HFFc6 (cell line): ENCODE results near the gene RGS3. TPM values are rescaled to one million over a fixed set of nuclear protein-coding genes. Genes with fewer than 3 reads are reported as not detected.

Experiments used
- DNase-seq: peaks from one replicate; pipeline ENCODE4 v3.0.0-alpha.2; 2018
- H3K27ac Mint-ChIP-seq: 2 replicates; pipeline ENCODE4 v1.8.0; 2020; ENCODE audit warnings: mild to moderate bottlenecking, mixed read lengths
- H3K27me3 Mint-ChIP-seq: 2 replicates; pipeline ENCODE4 v1.8.0; 2021; ENCODE audit warnings: mild to moderate bottlenecking, moderate library complexity, mixed read lengths; ENCODE audit not compliant: insufficient read depth
- H3K36me3 Mint-ChIP-seq: 2 replicates; pipeline ENCODE4 v1.8.0; 2021; ENCODE audit warnings: low read depth, mixed read lengths
- H3K4me1 Mint-ChIP-seq: 2 replicates; pipeline ENCODE4 v1.8.0; 2020; ENCODE audit warnings: low read depth, mixed read lengths
- H3K4me3 Mint-ChIP-seq: 2 replicates; pipeline ENCODE4 v1.8.0; 2020; ENCODE audit warnings: mild to moderate bottlenecking, moderate library complexity, mixed read lengths
- H3K9me3 Mint-ChIP-seq: 2 replicates; pipeline ENCODE4 v1.8.0; 2020; ENCODE audit warnings: mild to moderate bottlenecking, mixed read lengths
- CTCF ChIP-seq: fragments of 200-600 bp; sonication (generic); IDR thresholded peaks from 2 replicates; pipeline ENCODE4 v1.5.0; 2021; ENCODE audit warnings: antibody characterized with exemption, mild to moderate bottlenecking
- total RNA-seq, 6 experiments: library from RNA; stranded (reverse); fragmentation: NEBNext Ultra II Directional; extraction: Animal tissue kit (Norgen Biotek cat#: 25700); gene quantifications; 2 replicates in 1 of 6; 3 replicates in 5 of 6; pipeline ENCODE4 v1.2.3, GENCODE V29; 2021

RGS3 gene
- total RNA-seq, 6 experiments from 2014 or later: 49.7 to 57.0 (median 52.5) TPM

DNA sequence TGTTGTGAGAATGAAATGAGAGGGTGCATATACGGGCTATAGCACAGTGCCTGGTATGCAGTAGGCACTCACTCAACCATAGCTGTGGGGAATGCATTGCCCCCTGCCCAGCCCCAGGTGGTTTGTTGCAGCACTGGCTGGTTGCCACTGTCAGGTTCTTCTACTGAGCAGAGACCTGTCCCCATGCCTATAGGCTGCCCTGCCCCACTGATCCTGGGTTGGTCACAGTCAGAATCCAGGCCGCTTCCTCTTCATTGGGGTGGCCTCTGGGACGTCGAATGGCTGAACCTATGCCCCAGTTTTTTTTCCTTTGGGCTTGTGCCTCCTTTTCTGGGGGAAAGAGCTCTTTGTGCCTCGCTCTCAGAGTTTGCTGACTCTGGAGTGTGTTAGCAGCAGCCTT lies 74.6 kb downstream of the RGS3 start:
- peaks cover 14% of the 10 kb centered on the region for H3K27me3 Mint-ChIP-seq
- no peak for TF ChIP-seq CTCF
- no peak overlapping the region for H3K4me3 Mint-ChIP-seq
- no peak for DNase-seq
- H3K27ac Mint-ChIP-seq: no peak overlapping the region
- no peaks in the 10 kb centered on the region for H3K4me1 Mint-ChIP-seq
- H3K36me3 Mint-ChIP-seq: no peaks in the 10 kb centered on the region
- H3K9me3 Mint-ChIP-seq: no peaks in the 10 kb centered on the region

DNA sequence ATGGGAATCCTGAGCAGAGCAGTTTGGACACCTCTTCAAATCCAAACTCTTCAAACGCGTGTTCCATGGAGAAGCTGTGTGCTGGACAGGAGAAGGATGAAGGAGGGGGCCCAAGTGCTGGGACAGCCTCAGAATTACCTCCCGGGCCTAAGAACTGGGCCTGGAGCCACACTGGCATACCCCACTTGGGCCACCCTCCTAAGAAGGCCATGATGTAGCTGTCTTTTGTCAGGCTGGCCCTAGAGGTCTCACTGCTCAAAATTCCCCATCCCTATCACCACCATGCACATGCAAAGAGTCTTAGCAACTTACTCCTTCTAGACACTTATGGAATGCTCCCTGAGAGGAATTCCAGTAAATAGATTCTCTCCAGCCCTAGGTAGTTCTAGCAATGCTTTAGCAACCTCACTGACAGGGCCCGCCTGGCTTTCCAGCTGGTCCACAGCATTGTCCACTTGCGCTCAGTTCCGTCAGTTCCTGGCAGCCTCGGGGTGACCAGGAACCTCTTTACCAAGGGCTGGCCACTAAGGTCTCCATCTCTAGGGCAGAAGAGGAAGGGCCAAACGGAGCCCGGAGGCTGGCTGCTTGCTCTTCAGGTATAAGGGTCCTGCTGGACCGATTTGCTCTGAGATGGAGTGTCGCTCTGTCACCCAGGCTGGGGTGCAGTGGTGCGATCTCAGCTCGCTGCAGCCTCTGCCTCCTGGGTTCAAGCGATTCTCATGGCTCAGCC lies 75.3 kb downstream of the RGS3 start:
- Mint-ChIP-seq H3K4me1 (no peaks in the 10 kb centered on the region), H3K27me3 (peaks cover 17% of the 10 kb centered on the region), H3K36me3 (no peaks in the 10 kb centered on the region), H3K9me3 (no peaks in the 10 kb centered on the region), H3K27ac (no peak overlapping the region), H3K4me3 (no peak overlapping the region)
- TF ChIP-seq CTCF: no peak
- DNase-seq: no peak

DNA sequence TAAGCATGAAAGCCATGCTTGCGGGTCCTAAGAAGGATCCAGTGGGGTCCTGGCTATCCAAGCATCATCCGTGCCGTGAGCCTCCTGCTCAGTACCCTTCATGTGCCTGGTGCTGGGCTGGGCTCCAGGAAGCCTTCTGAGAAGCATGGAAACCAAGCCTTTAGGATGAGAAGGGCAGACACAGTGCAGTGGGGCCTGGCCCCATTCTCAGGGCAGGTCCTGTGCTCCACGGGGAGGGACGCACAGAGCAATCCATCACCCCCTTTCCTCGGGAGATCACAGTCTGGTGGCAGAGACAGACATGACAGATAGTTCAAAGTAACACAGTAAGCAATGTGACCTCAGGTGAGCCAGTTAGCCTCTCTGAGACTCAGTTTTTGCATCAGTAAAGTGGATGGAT lies 76.9 kb downstream of the RGS3 start:
- TF ChIP-seq CTCF: no peak
- H3K4me1 Mint-ChIP-seq: no peaks in the 10 kb centered on the region
- H3K4me3 Mint-ChIP-seq: no peak overlapping the region
- no peaks in the 10 kb centered on the region for H3K36me3 Mint-ChIP-seq
- H3K9me3 Mint-ChIP-seq: no peaks in the 10 kb centered on the region
- DNase-seq: no peak
- H3K27me3 Mint-ChIP-seq: peaks cover 26% of the 10 kb centered on the region
- no peak overlapping the region for H3K27ac Mint-ChIP-seq

DNA sequence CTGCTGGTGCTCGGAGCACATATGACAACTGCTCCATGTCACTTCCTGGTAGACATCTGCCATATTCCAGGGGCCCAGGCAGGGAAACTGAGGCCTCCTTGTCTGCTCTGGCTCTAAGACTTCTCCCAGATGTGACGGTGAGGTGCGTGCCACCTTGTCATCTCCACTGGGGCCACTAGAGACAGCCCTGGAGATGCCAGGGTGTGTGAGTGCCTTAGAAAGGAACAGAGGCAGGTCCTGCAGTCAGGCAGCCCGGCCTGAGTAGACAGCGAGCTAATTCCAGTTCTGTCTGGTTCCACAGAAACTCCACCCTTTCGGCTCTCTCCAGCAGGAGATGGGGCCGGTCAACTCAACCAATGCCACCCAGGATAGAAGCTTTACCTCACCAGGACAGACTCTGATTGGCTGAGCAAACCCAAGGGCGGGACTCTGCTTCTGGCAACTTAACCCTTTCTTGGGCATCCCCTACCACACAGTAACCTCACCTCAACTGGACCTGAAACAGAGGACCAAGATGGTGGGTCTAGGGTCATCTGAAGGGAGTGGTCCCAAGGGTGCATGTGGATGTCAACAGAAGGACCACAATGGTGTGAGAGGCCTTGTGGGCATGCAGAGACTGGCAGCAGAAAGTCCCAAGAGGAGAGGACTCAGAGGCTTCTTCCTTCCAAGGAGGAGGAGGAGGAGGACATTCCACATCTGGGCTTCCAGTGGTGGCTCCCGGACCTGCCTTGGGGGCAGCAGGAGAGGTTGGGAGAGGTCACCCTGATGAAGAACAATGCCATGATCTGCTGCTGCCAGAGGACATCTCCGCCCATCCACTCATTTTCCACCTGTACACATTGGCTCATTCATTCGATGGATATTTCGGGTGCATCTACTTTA lies 77.7 kb downstream of the RGS3 start:
- no peak for TF ChIP-seq CTCF
- no peaks in the 10 kb centered on the region for H3K36me3 Mint-ChIP-seq
- no peaks in the 10 kb centered on the region for H3K9me3 Mint-ChIP-seq
- H3K4me1 Mint-ChIP-seq: no peaks in the 10 kb centered on the region
- H3K27me3 Mint-ChIP-seq: peaks cover 26% of the 10 kb centered on the region
- peak; percentile 28 for DNase-seq
- H3K4me3 Mint-ChIP-seq: no peak overlapping the region
- no peak overlapping the region for H3K27ac Mint-ChIP-seq

DNA sequence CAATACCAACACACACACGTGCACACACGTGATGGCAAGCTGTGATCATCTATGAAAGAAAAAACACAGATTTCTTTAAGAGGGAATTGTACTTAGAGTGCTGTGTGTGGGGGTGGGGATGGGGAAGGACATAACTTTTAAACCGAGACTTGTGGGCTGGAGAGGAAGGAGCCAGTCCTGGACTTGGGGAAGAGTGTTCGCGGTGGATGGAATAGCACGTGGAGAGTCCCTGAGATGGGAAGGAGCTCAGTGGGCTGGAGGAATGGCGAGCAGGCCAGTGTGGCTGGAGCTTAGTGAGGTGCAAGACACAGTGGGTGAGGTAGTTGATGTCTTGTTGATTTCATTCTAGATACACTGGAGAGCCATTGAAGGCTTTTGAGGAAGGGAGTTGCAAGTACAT lies 78.5 kb downstream of the RGS3 start:
- DNase-seq: no peak
- Mint-ChIP-seq H3K36me3 (no peaks in the 10 kb centered on the region), H3K4me3 (no peak overlapping the region), H3K4me1 (no peaks in the 10 kb centered on the region), H3K9me3 (no peaks in the 10 kb centered on the region), H3K27me3 (peaks cover 26% of the 10 kb centered on the region), H3K27ac (no peak overlapping the region)
- no peak for TF ChIP-seq CTCF
